Retinal pigment epithelial cell (primary cell): ENCODE results near the gene ANKRD7.

Experiments used
- DNase-seq: peaks from one replicate; pipeline ENCODE4 v3.0.0-alpha.2; 2010; ENCODE audit warnings: low read depth
- H3K4me3 ChIP-seq: 2 replicates; pipeline ENCODE4 v1.5.1; 2011; ENCODE audit warnings: mild to moderate bottlenecking, low read length, control low read depth, moderate library complexity
- TF ChIP-seq, protein P1 (sequence below): conservative IDR thresholded peaks from 2 replicates; pipeline ENCODE4 v1.5.1; 2011; ENCODE audit warnings: low read depth, low read length, control low read depth, inconsistent platforms

Gene ANKRD7

DNA sequence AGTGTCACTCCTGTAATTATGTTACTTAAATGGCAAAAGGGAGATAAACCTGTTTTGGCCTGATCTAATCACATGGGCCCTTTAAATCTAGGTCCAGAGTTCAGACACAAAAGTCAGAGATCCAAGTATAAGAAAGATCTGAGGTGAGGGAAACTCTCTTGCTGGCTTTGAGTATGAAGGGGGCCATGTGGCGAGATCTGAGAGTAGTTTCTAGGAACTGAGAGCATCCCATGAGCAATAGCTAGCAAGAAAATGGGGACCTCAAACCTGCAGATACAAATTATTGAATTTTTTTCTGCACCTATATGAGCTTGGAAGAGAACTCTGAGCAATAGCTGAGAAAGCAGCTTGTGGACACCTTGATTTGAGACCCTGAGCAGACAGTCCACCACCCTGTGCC lies 27.6 kb downstream of the ANKRD7 start:
- DNase-seq: no peak
- no peak overlapping the region for H3K4me3 ChIP-seq
- TF ChIP-seq, protein P1, sequence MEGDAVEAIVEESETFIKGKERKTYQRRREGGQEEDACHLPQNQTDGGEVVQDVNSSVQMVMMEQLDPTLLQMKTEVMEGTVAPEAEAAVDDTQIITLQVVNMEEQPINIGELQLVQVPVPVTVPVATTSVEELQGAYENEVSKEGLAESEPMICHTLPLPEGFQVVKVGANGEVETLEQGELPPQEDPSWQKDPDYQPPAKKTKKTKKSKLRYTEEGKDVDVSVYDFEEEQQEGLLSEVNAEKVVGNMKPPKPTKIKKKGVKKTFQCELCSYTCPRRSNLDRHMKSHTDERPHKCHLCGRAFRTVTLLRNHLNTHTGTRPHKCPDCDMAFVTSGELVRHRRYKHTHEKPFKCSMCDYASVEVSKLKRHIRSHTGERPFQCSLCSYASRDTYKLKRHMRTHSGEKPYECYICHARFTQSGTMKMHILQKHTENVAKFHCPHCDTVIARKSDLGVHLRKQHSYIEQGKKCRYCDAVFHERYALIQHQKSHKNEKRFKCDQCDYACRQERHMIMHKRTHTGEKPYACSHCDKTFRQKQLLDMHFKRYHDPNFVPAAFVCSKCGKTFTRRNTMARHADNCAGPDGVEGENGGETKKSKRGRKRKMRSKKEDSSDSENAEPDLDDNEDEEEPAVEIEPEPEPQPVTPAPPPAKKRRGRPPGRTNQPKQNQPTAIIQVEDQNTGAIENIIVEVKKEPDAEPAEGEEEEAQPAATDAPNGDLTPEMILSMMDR: no peak

DNA sequence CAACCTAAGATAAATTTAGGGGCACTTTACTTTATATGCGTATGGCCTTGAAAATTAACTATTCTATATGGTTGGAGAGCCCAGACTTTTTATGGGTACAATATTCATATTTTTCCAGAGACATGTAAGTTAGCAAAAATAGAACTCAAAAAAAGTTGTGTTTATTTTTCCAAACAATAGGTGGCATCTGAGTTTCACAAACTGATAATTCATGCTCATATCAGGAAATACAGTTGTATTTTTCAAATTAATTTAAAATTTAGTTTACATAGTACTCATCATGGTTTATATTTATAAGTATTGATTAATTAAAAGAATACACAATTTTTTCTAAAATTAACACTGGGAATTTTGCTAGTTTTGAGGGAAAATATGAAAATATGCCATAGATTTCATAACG lies 34.6 kb downstream of the ANKRD7 start:
- H3K4me3 ChIP-seq: no peak overlapping the region
- no peak for DNase-seq
- TF ChIP-seq, protein P1: no peak

DNA sequence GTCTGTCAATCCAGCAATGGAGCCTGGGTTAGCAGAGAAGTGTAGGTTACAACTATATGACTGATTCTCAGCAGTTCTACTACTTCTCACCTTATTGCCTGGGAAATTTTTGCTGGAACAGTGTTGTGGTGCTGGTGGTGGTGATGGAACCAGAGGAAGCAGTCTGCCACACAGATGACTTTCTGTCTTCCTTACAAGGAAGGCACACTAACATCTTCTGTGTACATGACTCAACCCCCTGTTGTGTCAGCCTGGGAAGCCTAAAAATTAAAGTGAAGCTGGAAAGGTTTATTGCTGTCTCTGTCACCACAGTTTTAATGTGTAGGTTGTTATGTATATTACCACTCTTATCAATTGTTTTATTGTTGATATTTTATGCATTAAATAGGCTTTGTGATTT lies 40.3 kb downstream of the ANKRD7 start:
- TF ChIP-seq, protein P1: no peak
- no peak overlapping the region for H3K4me3 ChIP-seq
- no peak for DNase-seq

DNA sequence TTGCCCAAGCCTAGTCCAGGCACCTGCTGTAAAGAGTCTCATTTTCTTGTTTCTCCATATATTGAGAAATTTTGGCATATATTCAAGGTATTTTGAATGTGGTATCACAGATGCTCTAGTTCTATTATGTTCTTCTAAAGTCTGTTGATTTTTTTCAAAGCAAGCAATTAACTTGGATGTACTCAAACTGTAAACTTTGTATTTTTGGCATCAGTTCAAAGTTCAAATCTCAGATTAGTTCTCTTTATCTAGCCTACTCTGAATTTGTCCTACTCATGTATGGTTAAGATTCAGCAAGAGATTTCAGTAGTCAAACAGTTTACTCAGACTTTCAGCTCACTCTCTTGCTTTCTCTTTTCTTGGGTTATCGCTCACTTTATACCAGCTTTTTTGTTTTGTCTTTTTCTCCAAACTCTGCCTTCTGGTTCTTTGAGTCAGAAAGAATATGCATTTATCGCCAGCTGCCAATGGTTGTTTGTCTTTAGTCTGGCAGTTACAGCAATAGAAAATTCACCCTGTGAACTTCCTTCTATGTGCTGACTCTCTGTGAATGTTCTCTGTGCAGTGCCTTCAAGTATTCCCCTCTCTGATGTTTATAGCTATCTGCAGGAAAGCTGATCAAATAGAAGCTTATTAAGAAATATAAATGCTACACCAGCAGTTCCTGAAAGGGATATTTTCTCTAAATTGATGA lies 56.0 kb downstream of the ANKRD7 start:
- TF ChIP-seq, protein P1: no peak
- no peak overlapping the region for H3K4me3 ChIP-seq
- no peak for DNase-seq

DNA sequence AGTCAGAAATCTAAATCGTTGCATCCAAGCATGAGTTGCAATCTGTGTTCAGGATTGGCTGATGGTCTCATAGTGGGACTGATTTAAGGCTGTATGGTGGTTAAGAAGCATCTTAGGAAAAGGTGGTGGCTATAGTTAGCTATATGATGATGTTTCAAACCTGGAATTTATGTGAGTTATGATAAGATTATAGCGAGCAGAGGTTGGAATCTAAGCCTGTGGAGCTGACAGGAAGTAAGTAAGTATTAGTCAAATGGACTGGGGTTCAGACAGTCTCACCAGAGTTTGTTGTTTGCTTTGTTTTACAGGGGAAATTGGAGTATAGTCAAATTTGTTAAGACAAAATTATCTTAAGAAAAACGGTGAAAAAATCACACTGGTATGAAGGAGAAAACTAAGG lies 56.7 kb downstream of the ANKRD7 start:
- TF ChIP-seq, protein P1: no peak
- no peak for DNase-seq
- H3K4me3 ChIP-seq: no peak overlapping the region

DNA sequence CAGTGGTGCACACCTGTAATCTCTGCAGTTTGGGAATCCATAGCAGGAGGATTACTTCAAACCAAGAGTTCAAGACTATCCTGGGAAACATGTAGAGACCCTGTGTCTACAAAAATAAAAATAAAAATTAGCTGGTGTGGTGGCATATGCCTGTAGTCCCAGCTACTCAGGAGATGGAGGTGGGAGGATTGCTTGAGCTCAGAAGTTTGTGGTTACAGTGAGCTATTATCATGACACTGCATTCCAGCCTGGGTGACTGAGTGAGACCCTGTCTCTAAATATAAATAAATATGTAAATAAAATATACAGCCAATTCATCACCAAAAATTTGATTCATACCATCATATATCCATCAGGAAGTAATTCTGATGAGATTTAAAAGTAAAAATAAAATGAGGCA lies 60.9 kb downstream of the ANKRD7 start:
- TF ChIP-seq, protein P1: no peak
- no peak overlapping the region for H3K4me3 ChIP-seq
- DNase-seq: no peak

DNA sequence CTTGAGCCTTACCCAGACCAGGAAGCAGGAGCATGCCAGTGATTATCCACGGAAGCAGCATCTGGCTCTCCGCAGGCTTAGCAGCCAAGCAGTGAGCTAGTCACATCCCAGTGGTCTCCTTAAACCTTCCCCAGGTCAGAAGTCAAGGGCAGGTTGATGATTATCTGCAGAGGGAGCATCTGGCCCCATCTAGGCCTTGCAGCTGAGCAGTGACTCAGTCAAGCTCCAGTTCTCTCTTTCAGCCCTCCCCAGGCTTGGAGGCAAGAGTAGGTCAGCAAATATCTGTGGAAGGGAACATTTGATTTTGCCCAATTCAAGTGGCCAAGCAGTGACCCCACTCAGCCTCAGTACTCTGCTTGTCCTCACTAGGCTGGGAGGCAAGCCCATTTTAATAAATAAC lies 61.6 kb downstream of the ANKRD7 start:
- H3K4me3 ChIP-seq: no peak overlapping the region
- DNase-seq: no peak
- TF ChIP-seq, protein P1: no peak
